HG02759 (cell line): ENCODE measurements around the gene CSNK1D.

Experiments used
- ATAC-seq: cut with Tn5 transposase; IDR thresholded peaks from one replicate; pipeline ENCODE4 v1.9.1; 2021; ENCODE audit warnings: mild to moderate bottlenecking, moderate library complexity; ENCODE audit not compliant: unreplicated experiment

Gene CSNK1D

GRCh38 chr17:82253179-82253544 is 20.3 kb downstream of the CSNK1D start:
- no peak for ATAC-seq

DNA sequence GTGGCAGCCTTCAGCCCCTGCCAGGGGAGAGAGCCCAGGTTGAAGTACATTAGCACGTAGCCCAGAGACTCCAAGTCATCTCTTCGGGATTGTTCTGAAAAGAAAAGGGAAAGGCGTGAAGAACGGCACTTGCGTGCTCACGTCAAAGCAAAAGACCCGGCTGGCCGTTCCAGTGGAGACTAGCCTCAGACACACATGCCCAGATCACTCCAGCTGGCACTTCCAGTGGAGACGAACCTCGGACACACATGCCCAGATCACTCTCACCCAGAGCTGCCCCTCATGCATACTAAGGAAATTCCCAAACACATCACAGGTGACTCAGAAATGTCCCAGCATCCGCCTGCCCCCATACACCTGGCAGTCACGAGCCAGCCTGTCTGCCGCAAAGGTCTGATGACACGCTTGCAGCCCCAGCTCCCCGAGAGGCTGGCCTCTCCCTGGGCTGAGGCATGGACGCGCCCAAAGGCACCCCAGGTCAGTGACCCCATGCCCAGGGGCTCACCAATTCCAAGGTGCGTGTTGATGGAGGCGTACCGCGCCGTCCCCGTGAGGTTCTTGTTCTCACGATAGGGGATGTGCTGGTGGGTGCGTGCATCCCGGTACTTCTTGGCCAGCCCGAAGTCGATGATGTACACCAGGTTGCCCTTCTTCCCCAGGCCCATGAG is 20.9 kb downstream of the CSNK1D start:
- no peak for ATAC-seq

GRCh38 chr17:82250868-82251500 is 22.5 kb downstream of the CSNK1D start:
- no peak for ATAC-seq

DNA sequence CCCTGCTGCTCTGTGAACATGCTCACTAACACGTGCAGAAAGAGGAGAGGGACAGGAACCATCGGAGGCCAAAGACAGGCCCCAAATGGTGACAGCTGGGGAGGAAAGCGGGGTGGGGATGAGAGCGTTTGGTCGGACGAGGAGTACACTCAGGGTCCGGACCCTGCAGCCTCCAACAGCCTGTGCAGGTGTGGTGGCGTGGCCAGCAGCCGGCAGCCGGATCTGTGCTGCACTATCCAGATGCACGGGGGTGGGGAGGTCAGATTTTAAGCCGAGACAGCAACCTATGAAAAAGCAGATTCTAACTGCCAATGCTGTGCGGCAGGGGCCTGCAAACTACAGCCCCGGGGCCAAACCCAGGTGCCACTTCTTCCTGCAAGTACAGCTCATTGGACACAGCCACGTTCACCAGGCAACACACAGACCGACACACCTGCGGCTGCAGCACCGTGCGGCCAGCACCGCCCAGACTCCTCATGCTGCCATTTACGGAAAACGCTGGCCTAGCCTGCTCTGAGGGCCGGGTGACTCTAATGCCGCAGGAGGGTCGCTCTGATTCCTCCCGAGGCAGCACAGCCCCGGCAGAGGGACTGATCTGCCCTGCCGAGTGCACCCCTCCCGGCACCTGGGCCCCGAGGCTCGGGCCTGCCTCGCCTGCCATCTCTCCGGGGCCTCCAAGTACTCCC is 23.5 kb downstream of the CSNK1D start:
- no peak for ATAC-seq

DNA sequence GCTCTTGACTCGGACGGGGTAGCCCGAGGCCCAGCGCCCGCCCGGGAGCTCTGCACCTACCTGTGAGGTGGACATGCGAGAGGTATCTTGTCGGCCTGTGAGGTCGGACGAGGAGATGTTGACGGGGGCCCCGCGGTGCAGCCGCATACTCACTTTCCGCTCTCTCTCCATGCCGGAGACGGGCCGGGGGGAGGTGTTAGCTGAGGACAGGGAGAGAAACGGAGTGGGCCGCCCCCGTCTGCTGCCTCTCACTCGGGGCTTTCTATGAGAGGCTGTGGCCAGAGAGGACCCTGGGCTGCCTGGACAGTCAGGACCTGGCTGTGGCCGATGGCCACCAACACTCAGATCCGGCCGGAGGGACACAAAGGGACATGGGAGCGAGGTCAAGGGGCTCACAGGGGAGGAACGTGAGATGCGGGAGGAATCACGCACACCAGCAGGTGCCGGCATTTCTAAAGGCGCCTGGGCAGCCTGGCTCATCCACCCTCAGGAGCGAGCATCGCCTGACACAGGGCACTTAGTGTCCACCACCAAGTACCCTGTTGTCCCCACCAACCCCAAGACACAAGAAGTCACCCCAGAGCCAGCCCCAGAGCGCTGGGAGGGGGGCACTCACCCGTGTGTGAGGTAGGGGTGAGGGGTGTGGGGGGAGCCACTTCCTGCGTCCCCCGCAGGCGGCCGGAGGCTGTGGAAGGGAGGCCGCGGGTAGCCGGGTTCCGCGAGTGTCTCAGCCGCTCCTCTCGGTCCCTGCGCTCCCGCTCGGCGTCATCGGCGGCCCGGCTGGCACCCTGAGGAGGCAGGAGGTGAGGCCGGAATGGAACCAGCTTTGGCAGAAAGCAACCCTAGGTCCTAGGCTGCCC is 24.5 kb downstream of the CSNK1D start:
- no peak for ATAC-seq

DNA sequence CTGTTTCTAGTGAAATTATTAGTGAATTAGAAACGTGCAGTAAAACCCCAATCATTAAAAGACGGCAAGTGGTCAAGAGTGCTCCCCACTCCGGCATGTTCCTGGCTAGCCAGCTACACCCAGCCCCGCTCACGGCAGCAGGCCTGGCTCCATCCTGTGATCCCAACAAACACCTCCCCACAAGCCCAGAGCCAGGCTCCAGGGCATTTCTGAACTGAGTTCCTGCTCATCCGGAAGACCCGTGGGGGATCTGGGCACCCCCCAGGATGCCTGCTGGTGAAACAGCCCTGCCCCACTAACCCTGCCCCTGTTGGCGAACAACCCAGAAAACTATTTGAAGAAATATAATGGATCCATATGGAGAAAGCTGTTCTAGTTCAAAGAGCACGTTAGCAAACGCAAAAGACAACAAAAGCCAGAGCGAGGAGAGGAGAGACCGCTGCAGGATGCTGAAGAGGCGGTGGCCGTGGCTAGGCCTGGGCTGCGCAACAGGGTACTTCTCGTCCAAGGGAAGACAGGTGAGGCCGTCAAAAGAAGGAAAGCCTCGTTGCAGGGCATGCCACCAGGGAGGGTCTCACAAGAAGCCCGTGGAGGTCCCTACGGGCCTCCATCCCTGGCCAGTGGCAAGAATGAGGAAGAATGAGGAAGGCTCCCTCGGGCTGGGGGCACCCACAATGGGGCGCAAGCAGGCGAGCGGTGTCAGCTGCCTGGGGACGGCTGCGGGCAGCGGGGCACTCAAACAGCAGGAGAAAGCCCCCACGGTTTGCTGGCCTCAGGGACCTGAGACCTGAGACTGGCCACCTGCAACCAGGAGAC is 25.4 kb downstream of the CSNK1D start:
- no peak for ATAC-seq

DNA sequence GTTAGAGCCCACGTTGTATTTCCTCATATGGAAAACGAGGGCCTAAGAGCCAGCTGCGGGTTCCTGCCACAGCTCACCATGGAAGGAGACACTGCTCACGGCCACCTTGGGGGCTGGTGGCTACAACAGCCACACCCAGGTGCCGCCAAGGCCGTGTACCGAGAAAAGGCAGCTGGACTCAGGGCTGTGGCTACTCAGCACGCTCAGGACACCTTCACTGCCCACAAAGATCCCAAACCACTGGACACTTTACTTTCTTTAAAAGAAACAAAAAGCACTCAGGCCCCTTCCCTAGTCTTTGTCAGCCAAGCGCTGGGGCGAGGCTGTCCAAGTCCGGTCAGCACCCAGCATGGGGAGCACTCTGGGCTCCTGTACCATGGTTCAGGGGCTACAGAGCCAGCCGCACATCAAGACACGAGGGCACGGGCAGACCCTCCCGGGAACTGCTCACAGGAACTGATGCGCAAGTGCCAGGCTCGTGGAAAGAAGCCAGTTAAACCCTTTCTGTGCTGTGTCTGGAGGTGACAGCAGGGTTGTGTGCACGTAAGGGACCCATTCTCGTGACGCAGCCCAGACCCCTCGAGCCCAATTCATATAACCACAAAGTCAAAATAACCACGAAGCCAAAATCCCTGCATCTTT is 26.2 kb downstream of the CSNK1D start:
- no peak for ATAC-seq

DNA sequence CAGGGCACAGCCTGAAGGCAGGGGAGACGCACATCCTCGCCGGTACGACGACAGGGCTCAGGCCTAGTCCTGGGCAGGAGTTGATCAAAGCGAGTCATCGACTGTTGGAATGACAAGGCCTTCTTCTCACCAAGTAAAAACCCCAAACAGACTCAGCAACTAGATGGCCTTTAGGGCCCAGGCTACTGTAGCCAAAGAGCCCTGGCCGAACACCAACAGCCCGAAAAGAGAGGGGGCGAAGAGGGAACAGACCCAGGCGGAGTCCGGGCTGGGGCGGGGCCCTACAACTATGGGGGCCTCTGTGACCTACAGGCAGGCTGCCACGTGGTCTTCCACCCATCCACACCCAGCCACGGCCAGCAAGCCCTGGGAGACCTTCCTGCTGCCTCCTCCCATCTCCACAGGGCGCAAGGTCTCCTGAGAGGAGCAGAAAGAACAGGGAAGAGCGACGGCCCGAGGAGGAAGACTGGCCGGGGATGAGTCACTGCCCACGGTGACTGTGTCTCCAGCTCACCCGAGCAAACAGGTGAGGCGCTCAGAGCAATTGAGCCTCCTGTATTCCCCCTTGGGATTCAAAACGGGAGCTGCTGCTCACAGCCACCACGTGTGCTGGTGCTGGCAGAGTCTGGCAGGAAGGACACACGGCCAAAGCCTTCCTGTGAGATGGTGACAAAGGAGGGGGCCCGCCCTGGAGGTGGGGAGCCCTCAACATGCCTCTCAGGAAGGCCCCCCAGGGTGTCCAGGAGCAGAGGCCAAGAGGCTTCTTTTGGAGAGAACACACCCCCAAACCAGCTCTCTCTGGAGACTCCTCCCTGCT is 26.9 kb downstream of the CSNK1D start:
- no peak for ATAC-seq

GRCh38 chr17:82246040-82246364 is 27.5 kb downstream of the CSNK1D start:
- ATAC-seq, result no peak

GRCh38 chr17:82245134-82246039 is 28.1 kb downstream of the CSNK1D start:
- no peak for ATAC-seq

GRCh38 chr17:82244413-82245133 is 28.9 kb downstream of the CSNK1D start:
- no peak for ATAC-seq

DNA sequence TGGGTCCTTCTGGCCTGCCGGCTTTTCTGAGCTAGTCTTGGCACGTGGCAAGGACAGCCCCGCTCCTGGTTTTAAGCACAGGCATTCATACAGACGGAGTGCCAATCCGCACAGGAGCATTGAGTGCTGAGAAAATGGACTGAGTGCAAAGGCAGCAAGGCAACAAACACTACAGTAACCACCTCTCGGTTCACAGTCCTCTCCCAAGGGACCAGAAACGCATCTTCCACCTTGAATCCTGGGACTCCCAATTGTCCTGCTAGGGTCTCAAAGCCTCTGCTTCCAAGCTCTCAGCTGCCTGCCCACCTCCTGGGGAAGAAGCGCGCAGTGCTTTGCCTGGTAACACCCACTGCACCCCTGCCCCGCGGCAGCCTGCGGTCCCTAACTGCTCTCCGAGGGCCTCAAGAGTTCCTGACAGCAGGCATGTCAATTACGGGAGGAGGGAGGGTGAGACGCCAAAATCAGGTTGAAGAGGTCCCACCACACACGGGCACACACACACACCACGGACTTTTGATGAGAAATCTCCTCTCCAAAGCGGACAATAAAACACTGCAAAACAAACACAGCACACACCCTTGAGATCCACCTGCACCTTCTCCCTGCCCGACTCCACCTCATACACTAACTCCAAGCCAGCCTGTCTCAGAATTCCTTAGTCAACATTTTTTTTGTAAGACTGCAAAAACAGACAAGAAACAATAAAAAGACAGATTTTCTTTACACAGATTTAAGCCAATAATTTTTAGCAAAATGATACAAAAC is 29.7 kb downstream of the CSNK1D start:
- no peak for ATAC-seq

DNA sequence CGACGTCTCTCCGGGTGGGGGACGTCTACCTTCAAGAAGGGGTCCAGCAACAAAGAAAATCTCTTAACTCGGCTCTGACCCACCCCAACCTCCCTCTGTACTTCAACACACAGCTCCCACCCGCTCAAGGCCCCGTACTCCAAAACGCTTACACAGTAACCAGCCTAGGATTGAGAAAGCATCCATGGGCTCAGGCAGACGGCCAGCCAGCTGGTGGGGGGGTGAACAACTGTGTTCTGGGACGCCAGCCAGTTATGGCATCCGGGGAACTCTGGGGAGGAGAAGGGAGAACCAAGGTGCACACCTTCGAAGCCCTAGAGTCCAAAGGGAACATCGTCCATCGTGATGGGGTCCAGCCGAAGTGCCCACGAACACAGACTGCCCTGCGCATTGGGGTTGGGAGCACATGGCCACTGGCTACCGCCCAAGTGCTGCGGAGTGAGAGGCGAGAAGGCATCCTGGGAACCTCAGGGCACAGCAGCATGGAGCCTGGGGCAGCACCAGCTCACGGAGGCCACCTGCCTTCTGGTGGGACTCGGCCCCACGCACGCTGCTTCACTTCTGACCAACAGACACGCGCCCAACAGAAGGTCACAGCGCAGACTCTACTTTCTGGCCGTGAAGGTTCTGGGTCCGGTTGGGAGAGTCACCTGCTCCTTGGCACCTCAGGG is 30.4 kb downstream of the CSNK1D start:
- no peak for ATAC-seq

DNA sequence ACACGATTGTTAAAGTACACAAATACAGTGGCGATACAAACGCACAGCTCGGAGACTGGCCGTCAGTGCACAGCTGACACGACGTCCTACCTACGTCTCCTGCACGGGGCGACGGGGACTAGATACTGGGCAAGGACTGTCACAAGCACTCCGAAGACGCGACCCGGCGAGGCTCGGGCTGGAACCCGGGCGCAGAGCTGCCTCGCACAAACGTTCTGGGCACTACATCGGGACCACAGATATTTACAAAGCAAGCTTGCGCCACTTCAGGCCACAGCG is 30.9 kb downstream of the CSNK1D start:
- no peak for ATAC-seq

DNA sequence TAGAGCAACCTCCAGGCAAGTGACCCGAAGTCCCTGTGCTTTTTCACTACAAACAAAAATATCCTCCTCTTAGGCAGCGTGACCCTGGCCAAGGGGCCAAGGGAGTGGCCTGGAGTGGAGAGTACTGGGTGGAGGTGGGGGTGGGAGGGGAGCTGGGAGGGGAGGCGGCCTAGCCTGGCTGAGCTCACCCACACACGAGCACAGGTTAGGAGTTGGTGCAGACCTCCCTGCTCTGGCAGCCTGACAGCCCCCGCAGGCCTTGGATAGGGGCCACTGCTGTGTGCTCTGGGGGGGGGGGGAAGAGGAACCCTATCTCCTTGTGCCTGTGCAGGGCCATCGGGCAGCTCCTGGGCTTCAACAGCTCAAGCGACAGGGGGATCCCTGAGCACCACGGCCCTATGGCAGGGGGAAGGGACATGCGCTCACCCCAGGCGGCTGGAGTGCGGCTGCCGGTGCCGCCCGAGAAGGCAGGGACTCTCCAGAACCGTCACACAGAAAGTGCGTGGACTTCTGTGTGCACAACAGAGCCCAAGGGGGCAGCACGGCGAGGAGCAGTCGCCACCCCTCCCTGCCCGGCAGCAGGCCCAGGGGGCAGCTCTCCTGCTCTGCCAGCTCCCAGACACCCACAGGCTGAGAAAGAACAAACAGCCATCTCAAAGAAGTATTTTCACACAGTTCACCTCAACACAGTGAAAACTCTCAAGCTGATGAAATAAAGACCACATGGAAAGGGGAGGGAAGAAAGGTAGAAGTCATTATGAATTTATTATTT is 31.4 kb downstream of the CSNK1D start:
- ATAC-seq, result no peak
